Stomach (tissue), 9 donors: ENCODE measurements around the gene P2RY11. TPM values are rescaled to one million over a fixed set of nuclear protein-coding genes. Genes with fewer than 3 reads are reported as not detected.

ENCODE experiments used
- DNase-seq, 2 donors: peaks; one replicate each; pipeline versions ENCODE4 v3.0.0 to v3.0.0-alpha.2; 2013 to 2019
- H3K27ac ChIP-seq, 5 donors: fragments of 200-600 bp in 4 of 5; sonication (generic) in 4 of 5; one replicate each; pipeline ENCODE4 v1.5.1; 2013 to 2019; ENCODE audit warnings: mild to moderate bottlenecking in 1 of 5, moderate library complexity in 1 of 5
- H3K27me3 ChIP-seq, 3 donors: fragments of 200-600 bp; sonication (generic); one replicate each; pipeline ENCODE4 v1.5.1; 2017 to 2019; ENCODE audit warnings: mixed run types in 1 of 3
- H3K36me3 ChIP-seq, 4 donors: fragments of 200-600 bp; sonication (generic); 1 replicate in 3 of 4; 2 replicates in 1 of 4; pipeline ENCODE4 v1.5.1; 2016 to 2019
- H3K4me1 ChIP-seq, 4 donors: fragments of 200-600 bp; sonication (generic); one replicate each; pipeline ENCODE4 v1.5.1; 2016 to 2019
- H3K4me3 ChIP-seq, 4 donors: fragments of 200-600 bp; sonication (generic) in 3 of 4; one replicate each; pipeline ENCODE4 v1.5.1; 2016 to 2019; ENCODE audit warnings: mild to moderate bottlenecking in 1 of 4
- H3K9me3 ChIP-seq, 4 donors: fragments of 200-600 bp; sonication (generic); one replicate each; pipeline ENCODE4 v1.5.1; 2016 to 2019
- EP300 ChIP-seq: sonication (generic); formaldehyde crosslinking; IDR thresholded peaks from one replicate; pipeline ENCODE4 v1.6.1; 2017; ENCODE audit warnings: antibody characterized with exemption
- POLR2A ChIP-seq, 4 donors: fragments of 450-650 bp; IDR thresholded peaks; one replicate each; pipeline ENCODE4 v1.6.1; 2016; ENCODE audit warnings: antibody characterized with exemption in 4 of 4, control low read depth in 2 of 4, mild to moderate bottlenecking in 1 of 4, moderate library complexity in 1 of 4
- POLR2AphosphoS5 ChIP-seq, 3 donors: sonication (generic); formaldehyde crosslinking; IDR thresholded peaks; one replicate each; pipeline ENCODE4 v1.6.1; 2016; ENCODE audit warnings: antibody characterized with exemption in 3 of 3
- WGBS, 5 donors: extraction: QIAGEN DNeasy Blood & Tissue Kit in 3 of 5; methylation state at CpG; one replicate each; pipeline versions ENCODE4 v1.1.5 to v1.1.7; 2013 to 2018; 5-methylcytosine and 5-hydroxymethylcytosine counted together
- intact Hi-C: fragments of 100-400 bp; cut with DNase I; formaldehyde crosslinking; loops from one replicate; pipeline ENCODE4 v1.15.1; 2023; ENCODE audit warnings: low total_unique reads
- polyA plus RNA-seq, 3 donors: library from polyadenylated mRNA; stranded (reverse); fragments of 200-250 nt; gene quantifications; one replicate each; pipeline ENCODE4 v1.2.3, GENCODE V29; 2013
- total RNA-seq, 5 donors: library from RNA; depleted of rRNA; stranded (reverse); fragments of >200 nt; gene quantifications; one replicate each; pipeline versions ENCODE4 v1.1.0 to v1.2.3, GENCODE V29; 2014 to 2016
- TF ChIP-seq, protein P1 (sequence below), 7 experiments: fragments of 450-650 bp in 4 of 7; fragments of 200-600 bp in 3 of 7; sonication (generic) in 3 of 7; IDR thresholded peaks; one replicate each; pipeline ENCODE4 v1.5.1; 2016 to 2019; ENCODE audit warnings: antibody characterized with exemption in 7 of 7, control low read depth in 2 of 7, mild to moderate bottlenecking in 1 of 7
- donor health status: healthy with polysubstance abuse.
- donor health status: Bipolar disorder and iron deficiency.
- donor health status: healthy.

P2RY11 gene
- total and polyA plus RNA-seq, 8 donors, result 1.8 to 24.8 (median 5.0) TPM

DNA sequence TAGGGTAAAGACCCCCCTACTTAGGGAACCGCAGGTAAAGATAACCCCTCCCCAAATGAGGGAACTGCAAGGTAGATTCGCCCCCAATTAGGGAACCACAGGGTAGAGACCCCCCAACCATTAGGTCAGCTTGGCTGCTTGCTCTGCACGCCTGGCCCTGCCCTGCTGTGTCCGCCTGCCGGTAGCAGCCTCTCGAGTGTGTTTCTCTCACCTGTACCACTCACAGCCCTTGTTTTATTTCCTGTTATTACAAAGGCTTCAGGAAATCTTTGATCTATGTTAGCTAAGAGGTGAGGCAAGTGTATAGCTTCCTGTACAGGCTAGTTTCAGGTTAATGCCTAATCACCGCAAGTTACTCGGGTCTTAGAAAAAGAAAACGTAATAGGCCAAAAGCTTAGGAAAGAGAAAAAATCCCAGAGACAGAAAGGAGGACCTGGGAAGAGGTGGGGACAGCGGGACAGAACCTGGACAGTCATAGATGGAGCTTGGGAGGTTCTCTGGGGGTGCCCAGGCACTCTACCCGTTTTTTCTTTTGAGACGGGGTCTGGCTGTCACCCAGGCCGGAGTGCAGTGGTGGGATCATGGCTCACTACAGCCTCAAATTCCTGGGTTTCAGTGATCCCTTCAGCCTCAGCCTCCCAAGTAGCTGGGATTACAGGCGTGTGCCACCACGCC, 31.3 kb downstream of the P2RY11 start:
- no peaks in the 10 kb centered on the region for H3K27me3 ChIP-seq
- peaks cover 85 to 100% (median 100%) of the 10 kb centered on the region in 4 donors for H3K36me3 ChIP-seq
- H3K4me3 ChIP-seq, result no peak overlapping the region
- TF ChIP-seq POLR2AphosphoS5 (IDR thresholded peaks at IDR 0.05) (no peak), EP300 (no peak), POLR2A (IDR thresholded peaks at IDR 0.05) (no peak)
- TF ChIP-seq, protein P1, sequence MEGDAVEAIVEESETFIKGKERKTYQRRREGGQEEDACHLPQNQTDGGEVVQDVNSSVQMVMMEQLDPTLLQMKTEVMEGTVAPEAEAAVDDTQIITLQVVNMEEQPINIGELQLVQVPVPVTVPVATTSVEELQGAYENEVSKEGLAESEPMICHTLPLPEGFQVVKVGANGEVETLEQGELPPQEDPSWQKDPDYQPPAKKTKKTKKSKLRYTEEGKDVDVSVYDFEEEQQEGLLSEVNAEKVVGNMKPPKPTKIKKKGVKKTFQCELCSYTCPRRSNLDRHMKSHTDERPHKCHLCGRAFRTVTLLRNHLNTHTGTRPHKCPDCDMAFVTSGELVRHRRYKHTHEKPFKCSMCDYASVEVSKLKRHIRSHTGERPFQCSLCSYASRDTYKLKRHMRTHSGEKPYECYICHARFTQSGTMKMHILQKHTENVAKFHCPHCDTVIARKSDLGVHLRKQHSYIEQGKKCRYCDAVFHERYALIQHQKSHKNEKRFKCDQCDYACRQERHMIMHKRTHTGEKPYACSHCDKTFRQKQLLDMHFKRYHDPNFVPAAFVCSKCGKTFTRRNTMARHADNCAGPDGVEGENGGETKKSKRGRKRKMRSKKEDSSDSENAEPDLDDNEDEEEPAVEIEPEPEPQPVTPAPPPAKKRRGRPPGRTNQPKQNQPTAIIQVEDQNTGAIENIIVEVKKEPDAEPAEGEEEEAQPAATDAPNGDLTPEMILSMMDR (IDR thresholded peaks at IDR 0.05), result no peak
- H3K4me1 ChIP-seq, result no peaks in the 10 kb centered on the region
- peak overlapping the region in 4 of 5 donors; percentile 1 to 77 (median 46) for H3K27ac ChIP-seq
- H3K9me3 ChIP-seq, result no peaks in the 10 kb centered on the region
- 73 to 84% (median 81%) methylated on average over 15 of the region's 15 CpGs for WGBS, 5 donors
- DNase-seq, result peak in 1 of 2 donors; percentile 43
- intact Hi-C loops, result no loop called here

DNA sequence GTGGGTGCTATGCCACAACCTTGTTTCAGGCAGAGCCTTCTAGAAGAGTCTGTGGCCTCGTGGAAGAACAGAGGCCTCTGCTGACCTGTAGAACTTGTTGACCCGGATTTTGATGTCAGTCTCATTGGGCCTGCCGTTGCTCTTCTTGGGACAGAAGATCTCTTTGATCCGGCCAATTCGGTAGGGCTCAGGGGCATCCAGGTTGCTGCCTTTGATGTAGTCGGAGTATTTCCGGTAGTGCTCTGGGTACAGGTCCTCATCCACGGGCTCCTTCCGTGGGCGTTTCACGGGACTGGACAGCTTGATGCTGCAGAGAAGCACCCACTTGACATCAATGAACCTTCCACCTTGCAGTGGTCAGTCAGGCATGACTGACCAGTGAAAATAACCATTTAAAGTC, 32.2 kb downstream of the P2RY11 start:
- Histone ChIP-seq H3K4me1 (no peaks in the 10 kb centered on the region), H3K27me3 (no peaks in the 10 kb centered on the region), H3K9me3 (no peaks in the 10 kb centered on the region), H3K4me3 (no peak overlapping the region), H3K36me3 (peaks cover 80 to 100% (median 100%) of the 10 kb centered on the region in 4 donors), H3K27ac (peak overlapping the region in 3 of 5 donors; percentile 1 to 77 (median 29))
- WGBS, 5 donors, result 82 to 95% (median 87%) methylated on average over 10 to 11 of the region's 11 CpGs
- TF ChIP-seq EP300 (no peak), POLR2AphosphoS5 (IDR thresholded peaks at IDR 0.05) (no peak), POLR2A (IDR thresholded peaks at IDR 0.05) (no peak)
- TF ChIP-seq, protein P1 (IDR thresholded peaks at IDR 0.05), result no peak
- DNase-seq, result no peak
- intact Hi-C loops, result no loop called here

DNA sequence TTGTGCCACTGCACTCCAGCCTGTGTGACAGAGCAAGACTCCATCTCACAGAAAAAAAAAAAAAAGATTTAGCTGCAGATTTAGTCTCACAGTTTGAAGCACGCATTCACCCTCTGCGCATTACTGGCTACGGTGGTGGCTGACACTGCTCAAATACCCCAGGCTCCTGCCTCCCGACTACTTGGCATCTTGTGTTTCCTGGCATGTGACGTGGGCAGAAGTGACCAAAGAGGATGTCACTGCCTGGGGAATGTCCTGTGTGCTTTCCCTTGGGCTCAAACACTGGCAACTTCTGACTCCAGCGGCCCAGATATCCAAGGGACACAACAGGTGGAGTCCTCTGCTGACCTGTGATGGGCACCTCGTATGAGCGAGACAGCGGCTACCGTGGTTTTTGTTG, 32.9 kb downstream of the P2RY11 start:
- peaks cover 80 to 100% (median 100%) of the 10 kb centered on the region in 4 donors for H3K36me3 ChIP-seq
- no peaks in the 10 kb centered on the region for H3K27me3 ChIP-seq
- no peaks in the 10 kb centered on the region for H3K9me3 ChIP-seq
- no peak for DNase-seq
- intact Hi-C loops, result no loop called here
- no peaks in the 10 kb centered on the region for H3K4me1 ChIP-seq
- 80 to 93% (median 93%) methylated on average over 8 to 10 of the region's 10 CpGs for WGBS, 5 donors
- no peak overlapping the region for H3K4me3 ChIP-seq
- TF ChIP-seq, protein P1 (IDR thresholded peaks at IDR 0.05), result no peak
- no peak for TF ChIP-seq POLR2AphosphoS5 (IDR thresholded peaks at IDR 0.05)
- TF ChIP-seq EP300, result no peak
- no peak for TF ChIP-seq POLR2A (IDR thresholded peaks at IDR 0.05)
- no peak overlapping the region for H3K27ac ChIP-seq

DNA sequence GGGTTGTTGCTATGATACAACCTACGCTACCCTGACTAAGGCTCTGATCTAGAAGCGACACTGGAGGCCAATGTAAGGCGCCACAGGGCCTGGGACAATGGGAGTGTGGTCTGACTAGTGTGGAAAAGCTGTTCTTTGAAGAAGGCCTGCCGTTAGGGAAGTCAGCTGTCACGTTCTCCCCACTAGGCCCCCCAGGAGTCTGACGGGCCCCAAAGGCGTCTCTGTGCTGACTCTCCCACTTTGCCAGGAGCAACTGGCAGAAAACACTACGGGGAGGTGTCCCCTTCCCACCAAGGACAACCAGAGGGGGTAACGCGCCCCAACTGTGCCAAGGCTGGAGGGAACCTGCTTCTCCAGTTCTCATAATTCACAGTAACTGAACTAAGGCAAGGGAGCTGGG, 33.5 kb downstream of the P2RY11 start:
- H3K36me3 ChIP-seq, result peaks cover 80 to 100% (median 100%) of the 10 kb centered on the region in 4 donors

More for the DNA sequence above, 33.5 kb downstream of the P2RY11 start:
- no peaks in the 10 kb centered on the region for H3K4me1 ChIP-seq
- TF ChIP-seq POLR2A (IDR thresholded peaks at IDR 0.05) (no peak), EP300 (no peak), POLR2AphosphoS5 (IDR thresholded peaks at IDR 0.05) (no peak)
- TF ChIP-seq, protein P1 (IDR thresholded peaks at IDR 0.05), result no peak
- H3K9me3 ChIP-seq, result no peaks in the 10 kb centered on the region
- no peak overlapping the region for H3K27ac ChIP-seq
- DNase-seq, result no peak
- intact Hi-C loops, result no loop called here
- WGBS, 5 donors, result 86 to 95% (median 94%) methylated on average over 10 of the region's 10 CpGs
- H3K27me3 ChIP-seq, result no peaks in the 10 kb centered on the region
- no peak overlapping the region for H3K4me3 ChIP-seq
